NCI-H1092 treated with DMSO at 0.1 percent for 48 hours (cell line): ENCODE data around the gene IDH2.
A peak's percentile ranks its signal among the peaks of the same experiment; 100 is the strongest.
"Not testable (repeated sequence)": the region's sequence is repeated elsewhere in the genome, so short reads cannot be mapped to it uniquely, and the experiment has no call there.

ENCODE experiments used
- DNase-seq: peaks from one replicate; lab custom pipeline; 2025; lab: John Stamatoyannopoulos, UW

The IDH2 gene

GRCh38 chr15:90101969-90102890 lies at the start of gene IDH2:
Gene IDH2, minus strand, starts transcription at chr15:90102468. Its CDS starts 78 bp downstream, at chr15:90102390.
- peak; percentile 64 for DNase-seq

GRCh38 chr15:90150551-90150950 lies 48.3 kb upstream of the IDH2 start:
- DNase-seq = not testable (repeated sequence)

GRCh38 chr15:90149609-90150340 lies 47.5 kb upstream of the IDH2 start:
- no peak for DNase-seq

GRCh38 chr15:90146198-90146761 lies 44.0 kb upstream of the IDH2 start:
- DNase-seq = not testable (repeated sequence)

- no peak for DNase-seq
Measured at GRCh38 chr15:90145761-90146160, 43.5 kb upstream of the IDH2 start.

- peak; percentile 16 for DNase-seq
Measured at GRCh38 chr15:90145259-90145658, 43.0 kb upstream of the IDH2 start.

GRCh38 chr15:90143166-90143655 lies 40.9 kb upstream of the IDH2 start:
- DNase-seq = peak; percentile 40

GRCh38 chr15:90142216-90143165 lies 40.2 kb upstream of the IDH2 start:
- no peak for DNase-seq

- no peak for DNase-seq
Measured at GRCh38 chr15:90141646-90142045, 39.4 kb upstream of the IDH2 start.

GRCh38 chr15:90139549-90139948 lies 37.3 kb upstream of the IDH2 start:
- not testable (repeated sequence) for DNase-seq

- DNase-seq = no peak
Measured at GRCh38 chr15:90138071-90138833, 36.0 kb upstream of the IDH2 start.

GRCh38 chr15:90132437-90132836 lies 30.2 kb upstream of the IDH2 start:
- DNase-seq = no peak

GRCh38 chr15:90131848-90132247 lies 29.6 kb upstream of the IDH2 start:
- DNase-seq = no peak

GRCh38 chr15:90130291-90130690 lies 28.0 kb upstream of the IDH2 start:
- no peak for DNase-seq

- no peak for DNase-seq
Measured at GRCh38 chr15:90126596-90127435, 24.5 kb upstream of the IDH2 start.

GRCh38 chr15:90126022-90126421 lies 23.8 kb upstream of the IDH2 start:
- DNase-seq = no peak

GRCh38 chr15:90124507-90124906 lies 22.2 kb upstream of the IDH2 start:
- no peak for DNase-seq

- DNase-seq = no peak
Measured at GRCh38 chr15:90121086-90121485, 18.8 kb upstream of the IDH2 start.

GRCh38 chr15:90119367-90119766 lies 17.1 kb upstream of the IDH2 start:
- DNase-seq = no peak

- no peak for DNase-seq
Measured at GRCh38 chr15:90115783-90116182, 13.5 kb upstream of the IDH2 start.
